NCI-H1105 (cell line): ENCODE results near the gene PER3.
"Not testable (repeated sequence)": the region's sequence is repeated elsewhere in the genome, so short reads cannot be mapped to it uniquely, and the experiment has no call there.

ENCODE experiments used
- DNase-seq: peaks from one replicate; lab custom pipeline; 2025; lab: John Stamatoyannopoulos, UW

Gene PER3

GRCh38 chr1:7780976-7781375 is 3.1 kb upstream of the PER3 start:
- no peak for DNase-seq

GRCh38 chr1:7781501-7781900 is 2.6 kb upstream of the PER3 start:
- no peak for DNase-seq

- DNase-seq = no peak
These were observed 2.1 kb upstream of the PER3 start for GRCh38 chr1:7781923-7782495.

GRCh38 chr1:7783178-7783711 is 846 bp upstream of the PER3 start:
- peak; percentile 75 for DNase-seq

- DNase-seq = no peak
These were observed 491 bp downstream of the PER3 start for GRCh38 chr1:7784492-7785071.

GRCh38 chr1:7785108-7785507 is 1.0 kb downstream of the PER3 start:
- no peak for DNase-seq

GRCh38 chr1:7786795-7787194 is 2.7 kb downstream of the PER3 start:
- no peak for DNase-seq

GRCh38 chr1:7789828-7790227 is 5.7 kb downstream of the PER3 start:
- DNase-seq = no peak

GRCh38 chr1:7791027-7791426 is 6.9 kb downstream of the PER3 start:
- DNase-seq = not testable (repeated sequence)

- DNase-seq = no peak
These were observed 11.3 kb downstream of the PER3 start for GRCh38 chr1:7795406-7795805.

GRCh38 chr1:7805460-7805859 is 21.4 kb downstream of the PER3 start:
- no peak for DNase-seq

GRCh38 chr1:7808253-7808844 is 24.3 kb downstream of the PER3 start:
- peak; percentile 4 for DNase-seq

- no peak for DNase-seq
These were observed 25.7 kb downstream of the PER3 start for GRCh38 chr1:7809742-7810141.

GRCh38 chr1:7810395-7810794 is 26.3 kb downstream of the PER3 start:
- no peak for DNase-seq

- DNase-seq = no peak
These were observed 27.4 kb downstream of the PER3 start for GRCh38 chr1:7811476-7811875.

GRCh38 chr1:7813677-7814373 is 29.7 kb downstream of the PER3 start:
- DNase-seq = no peak

GRCh38 chr1:7821282-7821681 is 37.2 kb downstream of the PER3 start:
- DNase-seq = no peak

- DNase-seq = no peak
These were observed 40.6 kb downstream of the PER3 start for GRCh38 chr1:7824701-7825100.

GRCh38 chr1:7826363-7826762 is 42.3 kb downstream of the PER3 start:
- DNase-seq = no peak

GRCh38 chr1:7827126-7827955 is 43.2 kb downstream of the PER3 start:
- no peak for DNase-seq

- no peak for DNase-seq
These were observed 47.4 kb downstream of the PER3 start for GRCh38 chr1:7831458-7831857.

GRCh38 chr1:7833035-7833434 is 48.9 kb downstream of the PER3 start:
- no peak for DNase-seq
